ENCODE results near the gene NCAM2. TPM values are rescaled to one million over a fixed set of nuclear protein-coding genes. Genes with fewer than 3 reads are reported as not detected.

The NCAM2 gene
- total and polyA plus RNA-seq, 7 donors = 0.14 to 2.4 (median 0.62) TPM

GRCh38 chr21:21046063-21046462 is 47.9 kb downstream of the NCAM2 start:
- Histone ChIP-seq H3K9me3 (no peaks in the 10 kb centered on the region), H3K4me1 (no peaks in the 10 kb centered on the region), H3K27ac (no peak overlapping the region), H3K27me3 (ENCODE audit: insufficient read depth in 3 of 3, low read length in 2 of 3) (no peaks in the 10 kb centered on the region), H3K36me3 (ENCODE audit: insufficient read depth in 1 of 2, low read depth in 1 of 2) (no peaks in the 10 kb centered on the region), H3K4me3 (no peak overlapping the region)
- 30 to 35% (median 32%) methylated on average over 2 of the region's 2 CpGs for WGBS, 3 donors
- no peak for ATAC-seq
- DNase-seq = no peak
- no peak for TF ChIP-seq CTCF (IDR thresholded peaks at IDR 0.05)
- intact Hi-C loops (cut with DNase I) = no loop called here

- TF ChIP-seq CTCF (IDR thresholded peaks at IDR 0.05) = no peak
- WGBS, 3 donors = 64 to 65% (median 65%) methylated on average over 4 of the region's 4 CpGs
- Histone ChIP-seq H3K27me3 (ENCODE audit: insufficient read depth in 3 of 3, low read length in 2 of 3) (no peaks in the 10 kb centered on the region), H3K27ac (no peak overlapping the region), H3K4me3 (no peak overlapping the region), H3K9me3 (no peaks in the 10 kb centered on the region), H3K36me3 (ENCODE audit: insufficient read depth in 1 of 2, low read depth in 1 of 2) (no peaks in the 10 kb centered on the region), H3K4me1 (no peaks in the 10 kb centered on the region)
- intact Hi-C loops (cut with DNase I) = no loop called here
- DNase-seq (no peak), ATAC-seq (no peak)
Measured at GRCh38 chr21:21051109-21052055, 53.2 kb downstream of the NCAM2 start.

- 92 to 94% (median 93%) methylated on average over 2 of the region's 2 CpGs for WGBS, 3 donors
- intact Hi-C loops (cut with DNase I) = no loop called here
- Histone ChIP-seq H3K27ac (no peak overlapping the region), H3K4me3 (no peak overlapping the region), H3K27me3 (ENCODE audit: insufficient read depth in 3 of 3, low read length in 2 of 3) (no peaks in the 10 kb centered on the region), H3K36me3 (ENCODE audit: insufficient read depth in 1 of 2, low read depth in 1 of 2) (no peaks in the 10 kb centered on the region), H3K4me1 (no peaks in the 10 kb centered on the region), H3K9me3 (no peaks in the 10 kb centered on the region)
- DNase-seq = no peak
- TF ChIP-seq CTCF (IDR thresholded peaks at IDR 0.05) = no peak
- no peak for ATAC-seq
Measured at GRCh38 chr21:21052672-21053071, 54.5 kb downstream of the NCAM2 start.

- WGBS, 3 donors = 70 to 83% (median 74%) methylated on average over 8 of the region's 8 CpGs
- Histone ChIP-seq H3K27ac (no peak overlapping the region), H3K4me1 (peaks cover 11% of the 10 kb centered on the region), H3K9me3 (no peaks in the 10 kb centered on the region), H3K4me3 (no peak overlapping the region), H3K36me3 (ENCODE audit: insufficient read depth in 1 of 2, low read depth in 1 of 2) (no peaks in the 10 kb centered on the region), H3K27me3 (ENCODE audit: insufficient read depth in 3 of 3, low read length in 2 of 3) (no peaks in the 10 kb centered on the region)
- no peak for ATAC-seq
- intact Hi-C loops (cut with DNase I) = no loop called here
- DNase-seq = no peak
- TF ChIP-seq CTCF (IDR thresholded peaks at IDR 0.05) = no peak
Measured at GRCh38 chr21:21057349-21058062, 59.3 kb downstream of the NCAM2 start.
